Measurements from ENCODE around the gene ALDOC.

DNA sequence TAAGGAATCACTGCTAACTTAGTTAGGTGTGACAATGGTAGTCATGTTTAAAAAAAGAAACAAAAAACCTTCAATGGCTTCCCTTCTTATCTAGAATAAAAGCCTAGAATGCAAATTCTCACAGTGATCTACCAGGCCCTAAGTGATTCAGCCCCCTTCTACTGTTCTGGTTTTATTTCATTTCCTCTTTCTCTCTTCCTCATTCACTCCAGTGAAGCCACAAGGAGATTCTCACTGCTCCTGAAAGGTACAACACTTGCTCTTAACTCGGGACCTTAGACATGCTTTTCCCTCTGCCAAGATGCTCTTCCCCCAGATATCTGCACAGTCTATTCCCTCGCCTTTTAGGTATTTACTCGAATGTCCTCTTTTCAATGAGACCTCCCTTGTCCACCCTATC is 9.1 kb downstream of the ALDOC start:
- TF ChIP-seq MYC (CRISPR knock-in tag; IDR thresholded peaks at IDR 0.05; ENCODE audit: borderline replicate concordance) (no peak), ASH2L (IDR thresholded peaks at IDR 0.05; ENCODE audit: insufficient read length, low read depth, low read length) (no peak), POLR2AphosphoS5 (IDR thresholded peaks at IDR 0.05; ENCODE audit: low read depth, low read length) (no peak), JUN (CRISPR knock-in tag; IDR thresholded peaks at IDR 0.05) (no peak), MTA3 (CRISPR knock-in tag; IDR thresholded peaks at IDR 0.05) (no peak), XRCC5 (optimal IDR thresholded peaks at IDR 0.05; ENCODE audit: low read length) (no peak), CREM (IDR thresholded peaks at IDR 0.05) (no peak), CREM (CRISPR knock-in tag; IDR thresholded peaks at IDR 0.05) (no peak), HDAC6 (IDR thresholded peaks at IDR 0.05; ENCODE audit: low read depth, low read length) (no peak), PPARG (CRISPR knock-in tag; conservative IDR thresholded peaks at IDR 0.05) (no peak), EP300 (IDR thresholded peaks at IDR 0.05; ENCODE audit: low read depth in 2 of 2, low read length in 2 of 2) (no peak), EP300 (CRISPR knock-in tag; IDR thresholded peaks at IDR 0.05; ENCODE audit: borderline replicate concordance) (no peak)
- TF ChIP-seq, protein P1, sequence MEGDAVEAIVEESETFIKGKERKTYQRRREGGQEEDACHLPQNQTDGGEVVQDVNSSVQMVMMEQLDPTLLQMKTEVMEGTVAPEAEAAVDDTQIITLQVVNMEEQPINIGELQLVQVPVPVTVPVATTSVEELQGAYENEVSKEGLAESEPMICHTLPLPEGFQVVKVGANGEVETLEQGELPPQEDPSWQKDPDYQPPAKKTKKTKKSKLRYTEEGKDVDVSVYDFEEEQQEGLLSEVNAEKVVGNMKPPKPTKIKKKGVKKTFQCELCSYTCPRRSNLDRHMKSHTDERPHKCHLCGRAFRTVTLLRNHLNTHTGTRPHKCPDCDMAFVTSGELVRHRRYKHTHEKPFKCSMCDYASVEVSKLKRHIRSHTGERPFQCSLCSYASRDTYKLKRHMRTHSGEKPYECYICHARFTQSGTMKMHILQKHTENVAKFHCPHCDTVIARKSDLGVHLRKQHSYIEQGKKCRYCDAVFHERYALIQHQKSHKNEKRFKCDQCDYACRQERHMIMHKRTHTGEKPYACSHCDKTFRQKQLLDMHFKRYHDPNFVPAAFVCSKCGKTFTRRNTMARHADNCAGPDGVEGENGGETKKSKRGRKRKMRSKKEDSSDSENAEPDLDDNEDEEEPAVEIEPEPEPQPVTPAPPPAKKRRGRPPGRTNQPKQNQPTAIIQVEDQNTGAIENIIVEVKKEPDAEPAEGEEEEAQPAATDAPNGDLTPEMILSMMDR (CRISPR knock-in tag; IDR thresholded peaks at IDR 0.05): no peak
